OCI-LY1 (cell line): ENCODE data around the gene ITIH2.

Experiments
- H2AFZ ChIP-seq: fragments of 200-600 bp; sonication (generic), shearing (Covaris generic); 2 replicates; pipeline ENCODE4 v1.6.0; 2014; ENCODE audit warnings: antibody characterized with exemption, mild to moderate bottlenecking, low read length
- H3F3A ChIP-seq: fragments of 200-600 bp; sonication (generic), shearing (Covaris generic); 2 replicates; pipeline ENCODE4 v1.6.0; 2014; ENCODE audit warnings: mild to moderate bottlenecking, antibody characterized with exemption, low read length, moderate library complexity; ENCODE audit not compliant: insufficient read depth
- H3K27ac ChIP-seq: fragments of 200-600 bp; sonication (generic); 2 replicates; pipeline ENCODE4 v1.5.1; 2014; ENCODE audit warnings: low read length, mixed run types, mild to moderate bottlenecking, low read depth; ENCODE audit not compliant: poor library complexity, severe bottlenecking
- H3K27me3 ChIP-seq: fragments of 200-600 bp; sonication (generic); 2 replicates; pipeline ENCODE4 v1.6.0; 2014; ENCODE audit warnings: antibody characterized with exemption, mild to moderate bottlenecking, low read length, moderate library complexity; ENCODE audit not compliant: insufficient read depth
- H3K36me3 ChIP-seq: fragments of 200-600 bp; sonication (generic); 2 replicates; pipeline ENCODE4 v1.6.1; 2014; ENCODE audit warnings: mild to moderate bottlenecking, antibody characterized with exemption, low read length, moderate library complexity, mixed read lengths; ENCODE audit not compliant: insufficient read depth
- H3K4me1 ChIP-seq: fragments of 200-600 bp; sonication (generic); 2 replicates; pipeline ENCODE4 v1.5.1; 2014; ENCODE audit warnings: mild to moderate bottlenecking, low read length, moderate library complexity; ENCODE audit not compliant: insufficient read depth, severe bottlenecking
- H3K4me2 ChIP-seq: fragments of 200-600 bp; sonication (generic), shearing (Covaris generic); 2 replicates; pipeline ENCODE4 v1.6.1; 2014; ENCODE audit warnings: low read length
- H3K4me3 ChIP-seq: fragments of 200-600 bp; sonication (generic); 2 replicates; pipeline ENCODE4 v1.5.1; 2014; ENCODE audit warnings: low read length, low read depth, mild to moderate bottlenecking, mixed read lengths; ENCODE audit not compliant: poor library complexity, severe bottlenecking
- H3K79me2 ChIP-seq: fragments of 200-600 bp; shearing (Covaris generic); 2 replicates; pipeline ENCODE4 v1.6.1; 2016; ENCODE audit warnings: mixed run types, low read length, mixed read lengths; ENCODE audit not compliant: insufficient read depth
- H3K9ac ChIP-seq: fragments of 200-600 bp; sonication (generic), shearing (Covaris generic); 2 replicates; pipeline ENCODE4 v1.6.1; 2014; ENCODE audit warnings: mild to moderate bottlenecking, low read length, mixed read lengths
- H3K9me2 ChIP-seq: fragments of 200-600 bp; sonication (generic), shearing (Covaris generic); 2 replicates; pipeline ENCODE4 v1.6.1; 2014; ENCODE audit warnings: low read depth, mild to moderate bottlenecking, low read length, mixed read lengths
- H3K9me3 ChIP-seq: fragments of 200-600 bp; shearing (Covaris generic); 2 replicates; pipeline ENCODE4 v1.6.1; 2014; ENCODE audit warnings: low read length, mixed read lengths
- H4K20me1 ChIP-seq: fragments of 200-600 bp; sonication (generic), shearing (Covaris generic); 2 replicates; pipeline ENCODE4 v1.6.0; 2016; ENCODE audit warnings: mild to moderate bottlenecking, low read length; ENCODE audit not compliant: insufficient read depth
- CTCF ChIP-seq: fragments of 200-600 bp; sonication (generic), shearing (Covaris generic); IDR thresholded peaks from 2 replicates; pipeline ENCODE4 v1.5.1; 2017; ENCODE audit warnings: mild to moderate bottlenecking, antibody characterized with exemption, low read length, moderate library complexity, mixed read lengths
- EZH2 ChIP-seq: fragments of 200-600 bp; sonication (generic), shearing (Covaris generic); IDR thresholded peaks from 2 replicates; pipeline ENCODE4 v1.8.0; 2017; ENCODE audit warnings: borderline replicate concordance, mixed run types, mild to moderate bottlenecking, antibody characterized with exemption, low read length, moderate library complexity, mixed read lengths

The ITIH2 gene

GRCh38 chr10:7788639-7789286 is 85.6 kb downstream of the ITIH2 start:
- Histone ChIP-seq H3K9me2 (no peaks in the 10 kb centered on the region), H3K9me3 (no peaks in the 10 kb centered on the region), H3K36me3 (peaks cover 37% of the 10 kb centered on the region), H3K9ac (peak overlapping the region; percentile 87), H3K79me2 (peaks cover 91% of the 10 kb centered on the region), H3K27ac (peak overlapping the region; percentile 9), H3K4me3 (peak overlapping the region; percentile 96), H2AFZ (no peak overlapping the region), H3K4me2 (peak overlapping the region; percentile 80), H3K4me1 (peaks cover 39% of the 10 kb centered on the region), H3K27me3 (no peaks in the 10 kb centered on the region), H3F3A (no peaks in the 10 kb centered on the region), H4K20me1 (no peaks in the 10 kb centered on the region)
- TF ChIP-seq EZH2 (no peak), CTCF (no peak)

- Histone ChIP-seq H3K79me2 (peaks cover 91% of the 10 kb centered on the region), H3K27ac (no peak overlapping the region), H3F3A (no peaks in the 10 kb centered on the region), H3K9me3 (no peaks in the 10 kb centered on the region), H3K9ac (peak overlapping the region; percentile 87), H3K27me3 (no peaks in the 10 kb centered on the region), H4K20me1 (no peaks in the 10 kb centered on the region), H3K9me2 (no peaks in the 10 kb centered on the region), H3K4me2 (peak overlapping the region; percentile 80), H3K4me1 (peaks cover 39% of the 10 kb centered on the region), H3K4me3 (peak overlapping the region; percentile 96), H3K36me3 (peaks cover 33% of the 10 kb centered on the region), H2AFZ (no peak overlapping the region)
- TF ChIP-seq EZH2, result no peak
- TF ChIP-seq CTCF, result no peak
Observed at GRCh38 chr10:7789390-7789789, 86.3 kb downstream of the ITIH2 start.

DNA sequence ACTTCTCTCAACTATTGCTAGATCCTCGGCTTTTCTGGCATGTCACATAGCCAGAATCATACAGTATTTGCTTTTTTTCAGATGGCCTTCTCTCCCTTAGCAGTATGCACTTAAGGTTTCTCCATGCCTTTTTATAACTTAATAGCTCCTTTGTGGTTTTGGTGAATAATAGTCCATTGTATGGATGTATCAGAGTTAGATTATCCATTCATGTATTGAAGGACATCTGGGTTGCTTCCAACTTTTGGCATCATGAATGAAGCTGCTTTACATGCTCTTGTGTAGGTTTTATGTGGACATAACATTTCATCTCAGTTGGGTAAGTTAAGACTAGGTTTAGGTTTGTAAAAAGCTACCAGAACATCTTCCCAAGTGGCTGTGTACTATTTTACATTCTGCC is 89.4 kb downstream of the ITIH2 start:
- H3K4me1 ChIP-seq, result peaks cover 19% of the 10 kb centered on the region
- TF ChIP-seq CTCF (no peak), EZH2 (no peak)
- H3F3A ChIP-seq, result no peaks in the 10 kb centered on the region

More for the DNA sequence above, 89.4 kb downstream of the ITIH2 start:
- Histone ChIP-seq H2AFZ (no peak overlapping the region), H3K9ac (no peak overlapping the region), H3K4me3 (no peak overlapping the region), H3K27ac (no peak overlapping the region), H3K9me3 (no peaks in the 10 kb centered on the region), H4K20me1 (0 out of 2 replicates have a peak, but pooled peaks cover 2% of the 10 kb centered on the region), H3K4me2 (no peak overlapping the region), H3K36me3 (peaks cover 50% of the 10 kb centered on the region), H3K9me2 (no peaks in the 10 kb centered on the region), H3K27me3 (no peaks in the 10 kb centered on the region), H3K79me2 (peaks cover 81% of the 10 kb centered on the region)
